ENCODE results near the gene DNM3. TPM values are rescaled to one million over a fixed set of nuclear protein-coding genes. Genes with fewer than 3 reads are reported as not detected.
A peak's percentile ranks its signal among the peaks of the same experiment; 100 is the strongest.

Gene DNM3
- total and polyA plus RNA-seq, 2 of the 8 experiments (the other 6 are each of a cell fraction or from before 2014, with no cell fraction given): 2.0 to 8.5 TPM

GRCh38 chr1:172148707-172149106, 307.4 kb downstream of the DNM3 start:
- H3K27ac ChIP-seq (ENCODE audit: low read depth, low read length): no peak overlapping the region
- peak overlapping the region in 1 of 4 experiments; percentile 13; a peak in 1 of 7 replicates for H3K9ac ChIP-seq (replicated peaks in 1 of 4; ENCODE audit: extremely low read depth in 1 of 4, low read depth in 3 of 4, low read length in 3 of 4)
- no peaks in the 10 kb centered on the region for H4K20me1 ChIP-seq (replicated peaks in 1 of 2; ENCODE audit: control insufficient read depth in 1 of 2, insufficient read depth in 2 of 2, low read length in 2 of 2)
- H3K4ac ChIP-seq (replicated peaks; ENCODE audit: insufficient read length, low read depth, low read length): no peak overlapping the region
- no peak overlapping the region for H3K4me2 ChIP-seq (ENCODE audit: insufficient read depth in 1 of 2, low read depth in 2 of 2, low read length in 2 of 2)
- DNase-seq (ENCODE audit: low read depth in 1 of 2, low spot score in 2 of 2) (no peak), FAIRE-seq (peak; percentile 45)
- H2BK120ac ChIP-seq (replicated peaks; ENCODE audit: low read depth, low read length): no peak overlapping the region
- no peaks in the 10 kb centered on the region for H3K36me3 ChIP-seq (ENCODE audit: control insufficient read depth in 2 of 4, insufficient read depth in 4 of 4, low read length in 3 of 4)
- no peaks in the 10 kb centered on the region for H3K79me1 ChIP-seq (ENCODE audit: low read depth, low read length)
- no peak overlapping the region for H2BK20ac ChIP-seq (ENCODE audit: low read length)
- no peak overlapping the region for H4K8ac ChIP-seq (ENCODE audit: extremely low read depth, insufficient read depth, low read length)
- H3K18ac ChIP-seq (ENCODE audit: extremely low read depth, low read length): no peak overlapping the region
- H3K56ac ChIP-seq (replicated peaks; ENCODE audit: insufficient read length, low read depth, low read length): no peak overlapping the region
- H3K79me2 ChIP-seq (ENCODE audit: control insufficient read depth in 1 of 2, insufficient read depth in 2 of 2, low read length in 2 of 2): no peaks in the 10 kb centered on the region
- no peak overlapping the region for H2BK5ac ChIP-seq (ENCODE audit: low read depth, low read length)
- H3K4me3 ChIP-seq (ENCODE audit: extremely low read depth in 1 of 4, insufficient read depth in 2 of 4, low read depth in 3 of 4, low read length in 4 of 4): no peak overlapping the region
- H3K14ac ChIP-seq (ENCODE audit: insufficient read length): no peak overlapping the region
- ChIA-PET POLR2A (ENCODE audit: partially characterized antibody) (no interaction called here), CTCF (ENCODE audit: partially characterized antibody) (interaction anchor here (1.0 to 1.7 kb wide), 3 partner anchors 16 to 58 kb away, joined by 3 to 5 read pairs (median 4); no protein-coding TSS in a partner anchor)
- H2BK15ac ChIP-seq (ENCODE audit: low read length): no peak overlapping the region
- H4K5ac ChIP-seq (ENCODE audit: insufficient read length, low read depth, low read length): no peak overlapping the region
- H2AK5ac ChIP-seq (ENCODE audit: low read depth, low read length): no peak overlapping the region
- H4K91ac ChIP-seq (replicated peaks; ENCODE audit: insufficient read length, low read length): no peak overlapping the region
- no peak overlapping the region for H2BK12ac ChIP-seq (ENCODE audit: low read depth, low read length)
- peak overlapping the region; percentile 85 for H2AFZ ChIP-seq (ENCODE audit: low read length)
- no peaks in the 10 kb centered on the region for H3K9me3 ChIP-seq (ENCODE audit: insufficient read depth in 2 of 2, low read depth in 1 of 2, low read length in 1 of 2)
- H3K23ac ChIP-seq (ENCODE audit: insufficient read length): no peak overlapping the region
- peaks cover 0 to 3% (median 0%) of the 10 kb centered on the region in 4 experiments; a peak in 2 of 7 replicates for H3K4me1 ChIP-seq (replicated peaks in 1 of 4; ENCODE audit: control insufficient read depth in 3 of 4, insufficient read depth in 4 of 4, low read length in 3 of 4)
- H3K27me3 ChIP-seq (replicated peaks in 1 of 4; ENCODE audit: control insufficient read depth in 3 of 4, extremely low read depth in 1 of 4, insufficient read depth in 3 of 4, low read length in 3 of 4): no peaks in the 10 kb centered on the region
- no peaks in the 10 kb centered on the region for H3K23me2 ChIP-seq (ENCODE audit: low read depth, low read length)
- TF ChIP-seq SP4 (IDR thresholded peaks at IDR 0.05; ENCODE audit: low read length): no peak
- TF ChIP-seq KDM4A (IDR thresholded peaks at IDR 0.05; ENCODE audit: low read depth, low read length, severe bottlenecking): no peak
- no peak for TF ChIP-seq E2F6 (IDR thresholded peaks at IDR 0.05)
- no peak for TF ChIP-seq CREB1 (IDR thresholded peaks at IDR 0.05)
- TF ChIP-seq POU5F1 (IDR thresholded peaks at IDR 0.05; ENCODE audit: low read depth, low read length): no peak
- no peak for TF ChIP-seq ASH2L (IDR thresholded peaks at IDR 0.05; ENCODE audit: low read length)
- TF ChIP-seq JUN (IDR thresholded peaks at IDR 0.05; ENCODE audit: low read depth, low read length): no peak
- TF ChIP-seq SAP30 (IDR thresholded peaks at IDR 0.05; ENCODE audit: insufficient read depth, insufficient replicate concordance, low read length): no peak
- no peak for TF ChIP-seq SP2 (IDR thresholded peaks at IDR 0.05; ENCODE audit: low read length)
- TF ChIP-seq BACH1 (IDR thresholded peaks at IDR 0.05; ENCODE audit: low read length): no peak
- no peak for TF ChIP-seq EZH2 (IDR thresholded peaks at IDR 0.05; ENCODE audit: low read depth, low read length, severe bottlenecking)
- TF ChIP-seq RAD21 (IDR thresholded peaks at IDR 0.05 in 1 of 2, conservative IDR thresholded peaks at IDR 0.05 in 1 of 2; ENCODE audit: low read depth in 2 of 2, low read length in 2 of 2): no peak
- TF ChIP-seq HDAC2 (IDR thresholded peaks at IDR 0.05; ENCODE audit: borderline replicate concordance in 1 of 2, low read depth in 2 of 2, low read length in 2 of 2): no peak
- no peak for TF ChIP-seq HDAC6 (IDR thresholded peaks at IDR 0.05; ENCODE audit: low read depth, low read length)
- TF ChIP-seq RBBP5 (IDR thresholded peaks at IDR 0.05; ENCODE audit: borderline replicate concordance, low read depth, low read length): no peak

Measured in H1 (cell line).